H1 (cell line): Measurements from ENCODE around the gene MAPK8. TPM values are rescaled to one million over a fixed set of nuclear protein-coding genes. Genes with fewer than 3 reads are reported as not detected.

Source experiments
- CTCF ChIA-PET: fragments of 300-600 bp; sonication (Branson Sonifier 250); formaldehyde crosslinking; loops from one replicate; lab custom pipeline; 2021; ENCODE audit not compliant: partially characterized antibody; lab: Charles Lee
- POLR2A ChIA-PET: fragments of 300-600 bp; sonication (Branson Sonifier 250); formaldehyde crosslinking; loops from one replicate; lab custom pipeline; 2021; ENCODE audit warnings: inconsistent platforms; ENCODE audit not compliant: partially characterized antibody; lab: Charles Lee
- DNase-seq, 2 experiments: peaks; one replicate each; pipeline versions ENCODE4 v3.0.0 to v3.0.0-alpha.2; 2010 to 2022; ENCODE audit warnings: low spot score in 2 of 2, low read depth in 1 of 2, mixed read lengths in 1 of 2
- FAIRE-seq: peaks from 2 replicates; lab custom pipeline; 2011; peaks lifted over from hg19 to GRCh38; lab: Jason Lieb, UNC
- H2AFZ ChIP-seq: 2 replicates; pipeline ENCODE4 v1.8.1; 2012; ENCODE audit warnings: low read length, inconsistent platforms
- H2AK5ac ChIP-seq: 2 replicates; pipeline ENCODE4 v1.6.1; 2013; ENCODE audit warnings: low read depth, low read length
- H2BK120ac ChIP-seq: replicated peaks from 2 replicates; pipeline ENCODE3; 2013; ENCODE audit warnings: low read depth, low read length, inconsistent platforms
- H2BK12ac ChIP-seq: 2 replicates; pipeline ENCODE4 v1.6.1; 2013; ENCODE audit warnings: low read depth, low read length
- H2BK15ac ChIP-seq: 2 replicates; pipeline ENCODE4 v1.6.1; 2013; ENCODE audit warnings: low read length
- H2BK20ac ChIP-seq: 2 replicates; pipeline ENCODE4 v1.6.1; 2013; ENCODE audit warnings: low read length
- H2BK5ac ChIP-seq: 2 replicates; pipeline ENCODE4 v1.6.1; 2013; ENCODE audit warnings: low read depth, low read length
- H3K14ac ChIP-seq: 2 replicates; pipeline ENCODE4 v1.6.1; 2013; ENCODE audit warnings: inconsistent platforms; ENCODE audit not compliant: insufficient read length
- H3K18ac ChIP-seq: 2 replicates; pipeline ENCODE4 v1.6.1; 2013; ENCODE audit warnings: low read length; ENCODE audit errors: extremely low read depth
- H3K23ac ChIP-seq: 2 replicates; pipeline ENCODE4 v1.6.1; 2013; ENCODE audit warnings: inconsistent platforms; ENCODE audit not compliant: insufficient read length
- H3K23me2 ChIP-seq: 2 replicates; pipeline ENCODE4 v1.6.1; 2013; ENCODE audit warnings: low read depth, low read length
- H3K27ac ChIP-seq: 2 replicates; pipeline ENCODE4 v1.6.1; 2011; ENCODE audit warnings: low read depth, low read length, inconsistent platforms
- H3K27me3 ChIP-seq, 4 experiments: replicated peaks in 1 of 4; 1 replicate in 1 of 4; 2 replicates in 3 of 4; pipeline versions ENCODE4 v1.6.1 to v1.8.1; 2011 to 2013; ENCODE audit warnings: low read length in 3 of 4, mild to moderate bottlenecking in 3 of 4, inconsistent platforms in 2 of 4, mixed read lengths in 2 of 4, moderate library complexity in 1 of 4; ENCODE audit not compliant: control insufficient read depth in 3 of 4, insufficient read depth in 3 of 4; ENCODE audit errors: extremely low read depth in 1 of 4
- H3K36me3 ChIP-seq, 4 experiments: 2 replicates each; pipeline versions ENCODE4 v1.6.1 to v1.8.1; 2011 to 2013; ENCODE audit warnings: mild to moderate bottlenecking in 4 of 4, low read length in 3 of 4, moderate library complexity in 2 of 4, control low read depth in 1 of 4, inconsistent platforms in 1 of 4; ENCODE audit not compliant: insufficient read depth in 4 of 4, control insufficient read depth in 2 of 4
- H3K4ac ChIP-seq: replicated peaks from 2 replicates; pipeline ENCODE3; 2013; ENCODE audit warnings: low read length, low read depth, mixed read lengths, inconsistent platforms; ENCODE audit not compliant: insufficient read length
- H3K4me1 ChIP-seq, 4 experiments: replicated peaks in 1 of 4; 1 replicate in 1 of 4; 2 replicates in 3 of 4; pipeline versions ENCODE4 v1.6.1 to v1.8.1; 2011 to 2013; ENCODE audit warnings: low read length in 3 of 4, inconsistent platforms in 2 of 4, mixed read lengths in 1 of 4; ENCODE audit not compliant: insufficient read depth in 4 of 4, control insufficient read depth in 3 of 4
- H3K4me2 ChIP-seq, 2 experiments: 2 replicates each; pipeline versions ENCODE4 v1.6.1 to v1.8.1; 2011 to 2013; ENCODE audit warnings: low read depth in 2 of 2, low read length in 2 of 2, control low read depth in 1 of 2, inconsistent platforms in 1 of 2, mild to moderate bottlenecking in 1 of 2; ENCODE audit not compliant: insufficient read depth in 1 of 2
- H3K4me3 ChIP-seq, 4 experiments: fragments of 200-600, 300-600 bp in 1 of 4; sonication (generic), shearing (Covaris generic), sonication (Bioruptor Twin) in 1 of 4; 2 replicates each; pipeline versions ENCODE4 v1.5.1 to v1.8.1; 2011 to 2016; ENCODE audit warnings: low read length in 4 of 4, low read depth in 3 of 4, control low read depth in 2 of 4, inconsistent platforms in 2 of 4, mild to moderate bottlenecking in 2 of 4, mixed read lengths in 1 of 4, moderate library complexity in 1 of 4; ENCODE audit not compliant: insufficient read depth in 2 of 4; ENCODE audit errors: extremely low read depth in 1 of 4
- H3K56ac ChIP-seq: replicated peaks from 2 replicates; pipeline ENCODE3; 2013; ENCODE audit warnings: low read depth, mild to moderate bottlenecking, mixed read lengths, low read length, inconsistent platforms; ENCODE audit not compliant: insufficient read length
- H3K79me1 ChIP-seq: 2 replicates; pipeline ENCODE4 v1.6.1; 2013; ENCODE audit warnings: low read depth, low read length, control low read depth
- H3K79me2 ChIP-seq, 2 experiments: 2 replicates each; pipeline versions ENCODE4 v1.6.1 to v1.8.1; 2012 to 2013; ENCODE audit warnings: low read length in 2 of 2, mild to moderate bottlenecking in 2 of 2, inconsistent platforms in 1 of 2; ENCODE audit not compliant: insufficient read depth in 2 of 2, control insufficient read depth in 1 of 2
- H3K9ac ChIP-seq, 4 experiments: replicated peaks in 1 of 4; 1 replicate in 1 of 4; 2 replicates in 3 of 4; pipeline versions ENCODE4 v1.6.1 to v1.8.1; 2011 to 2013; ENCODE audit warnings: low read depth in 3 of 4, low read length in 3 of 4, control low read depth in 2 of 4, mild to moderate bottlenecking in 2 of 4, moderate library complexity in 2 of 4, inconsistent platforms in 1 of 4; ENCODE audit errors: extremely low read depth in 1 of 4
- H3K9me3 ChIP-seq, 2 experiments: 2 replicates each; pipeline versions ENCODE4 v1.6.1 to v1.8.1; 2012 to 2013; ENCODE audit warnings: mild to moderate bottlenecking in 2 of 2, moderate library complexity in 2 of 2, control low read depth in 1 of 2, inconsistent platforms in 1 of 2, low read depth in 1 of 2, low read length in 1 of 2, mixed read lengths in 1 of 2; ENCODE audit not compliant: insufficient read depth in 2 of 2
- H4K20me1 ChIP-seq, 2 experiments: replicated peaks in 1 of 2; 2 replicates each; pipeline versions ENCODE3 to v1.8.1; 2011 to 2013; ENCODE audit warnings: inconsistent platforms in 2 of 2, low read length in 2 of 2, mild to moderate bottlenecking in 1 of 2; ENCODE audit not compliant: insufficient read depth in 2 of 2, control insufficient read depth in 1 of 2
- H4K5ac ChIP-seq: 2 replicates; pipeline ENCODE4 v1.6.1; 2013; ENCODE audit warnings: low read length, low read depth, mixed read lengths, inconsistent platforms; ENCODE audit not compliant: insufficient read length
- H4K8ac ChIP-seq: 2 replicates; pipeline ENCODE4 v1.8.0; 2013; ENCODE audit warnings: mild to moderate bottlenecking, moderate library complexity, low read length, inconsistent platforms; ENCODE audit not compliant: insufficient read depth; ENCODE audit errors: extremely low read depth
- H4K91ac ChIP-seq: replicated peaks from 2 replicates; pipeline ENCODE3; 2013; ENCODE audit warnings: low read length, mixed read lengths, inconsistent platforms; ENCODE audit not compliant: insufficient read length
- E2F6 ChIP-seq: IDR thresholded peaks from 2 replicates; pipeline ENCODE4 v1.6.1; 2012; ENCODE audit warnings: inconsistent platforms
- MAFK ChIP-seq: IDR thresholded peaks from 2 replicates; pipeline ENCODE4 v1.6.1; 2012; ENCODE audit warnings: low read depth, mild to moderate bottlenecking, improper control_type of control experiment, low read length
- WGBS, 2 experiments: shearing (Covaris generic) in 1 of 2; methylation state at CpG; one replicate each; pipeline versions ENCODE4 v1.1.6 to v1.1.7; 2013 to 2015; ENCODE audit warnings: low lambda C conversion rate in 2 of 2, mixed read lengths in 2 of 2, inconsistent platforms in 1 of 2, low coverage in 1 of 2, missing lambda C conversion rate in 1 of 2; ENCODE audit not compliant: insufficient replicate concordance in 2 of 2, insufficient coverage in 1 of 2, insufficient read length in 1 of 2; ENCODE audit errors: extremely low coverage in 1 of 2, missing lambda C conversion rate in 1 of 2; 5-methylcytosine and 5-hydroxymethylcytosine counted together
- polyA plus RNA-seq, 7 experiments: library from polyadenylated mRNA; depleted of rRNA in 3 of 7; stranded (reverse) in 5 of 7; unstranded in 2 of 7; fragments of >200 nt in 5 of 7; fragments of 200-250 nt in 2 of 7; gene quantifications; 1 replicate in 5 of 7; 2 replicates in 1 of 7; 4 replicates in 1 of 7; pipeline versions ENCODE4 v1.2.1 to v1.2.3, GENCODE V29; 2011 to 2013; ENCODE audit warnings: missing spikeins in 2 of 7, mixed read lengths in 2 of 7
- total RNA-seq: library from RNA; stranded (reverse); fragmentation: NEBNext Ultra II Directional; extraction: Animal tissue kit (Norgen Biotek cat#: 25700); gene quantifications from 2 replicates; pipeline ENCODE4 v1.2.1, GENCODE V29; 2021

The MAPK8 gene
- total and polyA plus RNA-seq, 2 of the 8 experiments (the other 6 are each of a cell fraction or from before 2014, with no cell fraction given) = 23.3 to 71.3 TPM

GRCh38 chr10:48330269-48330668 is 23.8 kb downstream of the MAPK8 start:
- Histone ChIP-seq H2AFZ (no peak overlapping the region), H4K5ac (no peak overlapping the region), H3K14ac (no peak overlapping the region), H2AK5ac (no peak overlapping the region), H3K18ac (no peak overlapping the region), H3K79me2 (peaks cover 0 to 81% of the 10 kb centered on the region in 2 experiments; a peak in 2 of 4 replicates), H3K4me1 (no peaks in the 10 kb centered on the region; a peak in 1 of 7 replicates), H4K8ac (no peak overlapping the region), H2BK5ac (no peak overlapping the region), H3K23me2 (no peaks in the 10 kb centered on the region), H3K4me3 (no peak overlapping the region), H3K27me3 (no peaks in the 10 kb centered on the region), H4K91ac (no peak overlapping the region), H4K20me1 (peaks cover 0 to 6% of the 10 kb centered on the region in 2 experiments), H3K56ac (no peak overlapping the region), H2BK12ac (no peak overlapping the region), H3K27ac (no peak overlapping the region), H3K79me1 (peaks cover 8% of the 10 kb centered on the region; the same call in 1 of the 2 replicates), H3K36me3 (peaks cover 0 to 15% (median 0%) of the 10 kb centered on the region in 4 experiments; a peak in 3 of 8 replicates), H3K4me2 (no peak overlapping the region), H3K9ac (no peak overlapping the region), H3K4ac (no peak overlapping the region), H3K23ac (no peak overlapping the region), H3K9me3 (peaks cover 20 to 22% of the 10 kb centered on the region in 2 experiments), H2BK20ac (no peak overlapping the region), H2BK15ac (no peak overlapping the region), H2BK120ac (no peak overlapping the region)
- no peak for TF ChIP-seq E2F6
- no peak for TF ChIP-seq MAFK
- DNase-seq (no peak), FAIRE-seq (no peak)
- 100% methylated on average over 3 of the region's 3 CpGs; no CpG with 5 or more reads in 1 of the 2 experiments for WGBS, 2 experiments
- POLR2A ChIA-PET = no interaction called here
- CTCF ChIA-PET = interaction anchor here (1.1 kb wide), 1 partner anchor 16 kb away, joined by 3 read pairs; no protein-coding TSS in a partner anchor
